Neural cell (in vitro differentiated cells): ENCODE measurements around the gene TPD52L3. TPM values are rescaled to one million over a fixed set of nuclear protein-coding genes. Genes with fewer than 3 reads are reported as not detected.

Experiments used
- H2AFZ ChIP-seq: fragments of 200-600, 300-800 bp; sonication (generic), shearing (Covaris generic); 2 replicates; pipeline ENCODE4 v1.6.0; 2014; ENCODE audit warnings: low read depth, mild to moderate bottlenecking, antibody characterized with exemption, low read length, moderate library complexity
- H3F3A ChIP-seq: fragments of 200-600 bp; shearing (Covaris generic); 2 replicates; pipeline ENCODE4 v1.6.1; 2016; ENCODE audit warnings: mild to moderate bottlenecking, moderate library complexity, mixed read lengths, antibody characterized with exemption, low read length; ENCODE audit not compliant: insufficient read depth, poor library complexity, severe bottlenecking
- H3K27ac ChIP-seq: fragments of 200-600, 300-800 bp; sonication (generic), shearing (Covaris generic); 2 replicates; pipeline ENCODE4 v1.5.1; 2014; ENCODE audit warnings: mild to moderate bottlenecking, low read length, moderate library complexity
- H3K27me3 ChIP-seq: fragments of 300-800, 200-600 bp; sonication (generic), shearing (Covaris generic); 2 replicates; pipeline ENCODE4 v1.6.0; 2014; ENCODE audit warnings: mild to moderate bottlenecking, low read depth, low read length, moderate library complexity; ENCODE audit not compliant: insufficient read depth
- H3K36me3 ChIP-seq: fragments of 300-800, 200-600 bp; sonication (generic), shearing (Covaris generic); 2 replicates; pipeline ENCODE4 v1.5.1; 2014; ENCODE audit warnings: mild to moderate bottlenecking, antibody characterized with exemption, low read length, moderate library complexity; ENCODE audit not compliant: insufficient read depth
- H3K4me2 ChIP-seq: fragments of 300-800, 200-600 bp; sonication (generic), shearing (Covaris generic); 2 replicates; pipeline ENCODE4 v1.6.0; 2014; ENCODE audit warnings: mild to moderate bottlenecking, low read length
- H3K4me3 ChIP-seq: fragments of 300-800, 200-600 bp; sonication (generic), shearing (Covaris generic); 2 replicates; pipeline ENCODE4 v1.5.1; 2014; ENCODE audit warnings: mild to moderate bottlenecking, low read length, moderate library complexity
- H3K79me2 ChIP-seq: fragments of 200-600 bp; shearing (Covaris generic); replicated peaks from 2 replicates; pipeline ENCODE4 v1.6.0; 2014; ENCODE audit warnings: mild to moderate bottlenecking, low read length, moderate library complexity; ENCODE audit not compliant: insufficient read depth
- H3K9ac ChIP-seq: fragments of 300-800, 200-600 bp; sonication (generic), shearing (Covaris generic); 2 replicates; pipeline ENCODE4 v1.6.1; 2016; ENCODE audit warnings: mild to moderate bottlenecking, low read length, mixed read lengths
- H3K9me2 ChIP-seq: fragments of 200-600 bp; shearing (Covaris generic); 2 replicates; pipeline ENCODE4 v1.6.1; 2016; ENCODE audit warnings: mild to moderate bottlenecking, low read length, mixed read lengths; ENCODE audit not compliant: insufficient read depth
- H3K9me3 ChIP-seq: fragments of 200-600, 300-800 bp; sonication (generic), shearing (Covaris generic); 2 replicates; pipeline ENCODE4 v1.6.1; 2016; ENCODE audit warnings: mild to moderate bottlenecking, mixed run types, low read length, moderate library complexity, mixed read lengths
- H4K20me1 ChIP-seq: fragments of 200-600 bp; shearing (Covaris generic); 2 replicates; pipeline ENCODE4 v1.6.1; 2016; ENCODE audit warnings: mild to moderate bottlenecking, mixed run types; ENCODE audit not compliant: insufficient read depth
- EP300 ChIP-seq: fragments of 450-650 bp; conservative IDR thresholded peaks from 2 replicates; pipeline ENCODE4 v1.6.1; 2014; ENCODE audit warnings: antibody characterized with exemption, mild to moderate bottlenecking, moderate library complexity; ENCODE audit not compliant: poor library complexity, severe bottlenecking
- EZH2 ChIP-seq: fragments of 200-600, 300-800 bp; shearing (Covaris generic), sonication (generic); IDR thresholded peaks from 2 replicates; pipeline ENCODE4 v1.6.1; 2014; ENCODE audit warnings: antibody characterized with exemption, low read length, borderline replicate concordance, mild to moderate bottlenecking; ENCODE audit not compliant: insufficient read depth, poor library complexity, severe bottlenecking
- MXI1 ChIP-seq: fragments of 450-650 bp; conservative IDR thresholded peaks from 2 replicates; pipeline ENCODE4 v1.6.1; 2014; ENCODE audit warnings: antibody characterized with exemption, mild to moderate bottlenecking; ENCODE audit not compliant: poor library complexity, severe bottlenecking
- POLR2AphosphoS5 ChIP-seq: IDR thresholded peaks from 2 replicates; pipeline ENCODE4 v1.6.1; 2012
- RAD21 ChIP-seq: fragments of 450-650 bp; conservative IDR thresholded peaks from 2 replicates; pipeline ENCODE4 v1.6.1; 2014; ENCODE audit warnings: antibody characterized with exemption, mild to moderate bottlenecking, moderate library complexity
- SMC3 ChIP-seq: fragments of 450-650 bp; conservative IDR thresholded peaks from 2 replicates; pipeline ENCODE4 v1.6.1; 2014; ENCODE audit warnings: antibody characterized with exemption, mild to moderate bottlenecking, moderate library complexity; ENCODE audit not compliant: poor library complexity
- TAF1 ChIP-seq: IDR thresholded peaks from 2 replicates; pipeline ENCODE4 v1.6.1; 2012; ENCODE audit warnings: low read depth
- polyA plus RNA-seq: library from polyadenylated mRNA; depleted of rRNA; stranded (reverse); fragments of >200 nt; gene quantifications from 2 replicates; pipeline ENCODE4 v1.2.3, GENCODE V29; 2014
- TF ChIP-seq, protein P1 (sequence below): IDR thresholded peaks from 2 replicates; pipeline ENCODE4 v1.6.1; 2012; ENCODE audit warnings: borderline replicate concordance
- TF ChIP-seq, protein P2 (sequence below): fragments of 450-650 bp; IDR thresholded peaks from 2 replicates; pipeline ENCODE4 v1.5.1; 2014; ENCODE audit warnings: antibody characterized with exemption, mild to moderate bottlenecking, moderate library complexity; ENCODE audit not compliant: poor library complexity, severe bottlenecking

The TPD52L3 gene
- polyA plus RNA-seq, 1 donor from 2014 or later, result not detected

DNA sequence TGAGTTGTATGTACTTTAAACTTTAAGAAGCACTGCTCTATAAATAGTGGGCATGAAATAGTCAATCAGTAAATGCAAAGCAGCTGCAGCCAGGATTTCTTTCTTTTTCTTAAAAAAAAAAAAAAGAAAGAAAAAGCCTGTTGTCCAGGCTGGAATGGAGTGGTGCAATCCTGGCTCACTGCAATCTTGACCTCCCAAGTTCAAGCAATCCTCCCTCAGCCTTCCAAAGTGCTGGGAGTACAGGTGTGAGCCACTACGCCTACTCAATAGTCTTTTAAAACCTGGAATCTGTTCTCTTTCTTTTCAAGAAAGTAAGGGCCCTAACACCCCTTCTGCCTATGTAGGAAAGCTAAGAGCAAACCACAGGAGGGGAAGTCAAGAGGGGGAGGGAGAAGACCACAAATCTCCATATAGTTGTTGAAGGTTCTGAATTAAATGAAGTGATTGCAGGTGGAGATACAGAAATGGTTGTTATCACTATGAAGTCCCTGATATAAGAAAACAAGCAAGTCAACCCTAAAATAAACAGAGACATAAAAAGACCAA is 20.6 kb upstream of the TPD52L3 start:
- H3F3A ChIP-seq, result no peaks in the 10 kb centered on the region
- H2AFZ ChIP-seq, result no peak overlapping the region
- H3K4me2 ChIP-seq, result no peak overlapping the region
- no peaks in the 10 kb centered on the region for H3K9me2 ChIP-seq
- H4K20me1 ChIP-seq, result no peaks in the 10 kb centered on the region
- H3K27me3 ChIP-seq, result no peaks in the 10 kb centered on the region
- H3K9me3 ChIP-seq, result no peaks in the 10 kb centered on the region
- TF ChIP-seq RAD21, result no peak
- TF ChIP-seq, protein P1, sequence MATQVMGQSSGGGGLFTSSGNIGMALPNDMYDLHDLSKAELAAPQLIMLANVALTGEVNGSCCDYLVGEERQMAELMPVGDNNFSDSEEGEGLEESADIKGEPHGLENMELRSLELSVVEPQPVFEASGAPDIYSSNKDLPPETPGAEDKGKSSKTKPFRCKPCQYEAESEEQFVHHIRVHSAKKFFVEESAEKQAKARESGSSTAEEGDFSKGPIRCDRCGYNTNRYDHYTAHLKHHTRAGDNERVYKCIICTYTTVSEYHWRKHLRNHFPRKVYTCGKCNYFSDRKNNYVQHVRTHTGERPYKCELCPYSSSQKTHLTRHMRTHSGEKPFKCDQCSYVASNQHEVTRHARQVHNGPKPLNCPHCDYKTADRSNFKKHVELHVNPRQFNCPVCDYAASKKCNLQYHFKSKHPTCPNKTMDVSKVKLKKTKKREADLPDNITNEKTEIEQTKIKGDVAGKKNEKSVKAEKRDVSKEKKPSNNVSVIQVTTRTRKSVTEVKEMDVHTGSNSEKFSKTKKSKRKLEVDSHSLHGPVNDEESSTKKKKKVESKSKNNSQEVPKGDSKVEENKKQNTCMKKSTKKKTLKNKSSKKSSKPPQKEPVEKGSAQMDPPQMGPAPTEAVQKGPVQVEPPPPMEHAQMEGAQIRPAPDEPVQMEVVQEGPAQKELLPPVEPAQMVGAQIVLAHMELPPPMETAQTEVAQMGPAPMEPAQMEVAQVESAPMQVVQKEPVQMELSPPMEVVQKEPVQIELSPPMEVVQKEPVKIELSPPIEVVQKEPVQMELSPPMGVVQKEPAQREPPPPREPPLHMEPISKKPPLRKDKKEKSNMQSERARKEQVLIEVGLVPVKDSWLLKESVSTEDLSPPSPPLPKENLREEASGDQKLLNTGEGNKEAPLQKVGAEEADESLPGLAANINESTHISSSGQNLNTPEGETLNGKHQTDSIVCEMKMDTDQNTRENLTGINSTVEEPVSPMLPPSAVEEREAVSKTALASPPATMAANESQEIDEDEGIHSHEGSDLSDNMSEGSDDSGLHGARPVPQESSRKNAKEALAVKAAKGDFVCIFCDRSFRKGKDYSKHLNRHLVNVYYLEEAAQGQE, result no peak
- TF ChIP-seq MXI1, result no peak
- TF ChIP-seq POLR2AphosphoS5, result no peak
- TF ChIP-seq EP300, result no peak
- TF ChIP-seq TAF1, result no peak
- TF ChIP-seq, protein P2, sequence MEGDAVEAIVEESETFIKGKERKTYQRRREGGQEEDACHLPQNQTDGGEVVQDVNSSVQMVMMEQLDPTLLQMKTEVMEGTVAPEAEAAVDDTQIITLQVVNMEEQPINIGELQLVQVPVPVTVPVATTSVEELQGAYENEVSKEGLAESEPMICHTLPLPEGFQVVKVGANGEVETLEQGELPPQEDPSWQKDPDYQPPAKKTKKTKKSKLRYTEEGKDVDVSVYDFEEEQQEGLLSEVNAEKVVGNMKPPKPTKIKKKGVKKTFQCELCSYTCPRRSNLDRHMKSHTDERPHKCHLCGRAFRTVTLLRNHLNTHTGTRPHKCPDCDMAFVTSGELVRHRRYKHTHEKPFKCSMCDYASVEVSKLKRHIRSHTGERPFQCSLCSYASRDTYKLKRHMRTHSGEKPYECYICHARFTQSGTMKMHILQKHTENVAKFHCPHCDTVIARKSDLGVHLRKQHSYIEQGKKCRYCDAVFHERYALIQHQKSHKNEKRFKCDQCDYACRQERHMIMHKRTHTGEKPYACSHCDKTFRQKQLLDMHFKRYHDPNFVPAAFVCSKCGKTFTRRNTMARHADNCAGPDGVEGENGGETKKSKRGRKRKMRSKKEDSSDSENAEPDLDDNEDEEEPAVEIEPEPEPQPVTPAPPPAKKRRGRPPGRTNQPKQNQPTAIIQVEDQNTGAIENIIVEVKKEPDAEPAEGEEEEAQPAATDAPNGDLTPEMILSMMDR, result no peak
- no peak for TF ChIP-seq EZH2
- TF ChIP-seq SMC3, result no peak
- H3K36me3 ChIP-seq, result no peaks in the 10 kb centered on the region
- no peak overlapping the region for H3K4me3 ChIP-seq
- no peak overlapping the region for H3K27ac ChIP-seq
- H3K79me2 ChIP-seq, result no peaks in the 10 kb centered on the region
- no peak overlapping the region for H3K9ac ChIP-seq

DNA sequence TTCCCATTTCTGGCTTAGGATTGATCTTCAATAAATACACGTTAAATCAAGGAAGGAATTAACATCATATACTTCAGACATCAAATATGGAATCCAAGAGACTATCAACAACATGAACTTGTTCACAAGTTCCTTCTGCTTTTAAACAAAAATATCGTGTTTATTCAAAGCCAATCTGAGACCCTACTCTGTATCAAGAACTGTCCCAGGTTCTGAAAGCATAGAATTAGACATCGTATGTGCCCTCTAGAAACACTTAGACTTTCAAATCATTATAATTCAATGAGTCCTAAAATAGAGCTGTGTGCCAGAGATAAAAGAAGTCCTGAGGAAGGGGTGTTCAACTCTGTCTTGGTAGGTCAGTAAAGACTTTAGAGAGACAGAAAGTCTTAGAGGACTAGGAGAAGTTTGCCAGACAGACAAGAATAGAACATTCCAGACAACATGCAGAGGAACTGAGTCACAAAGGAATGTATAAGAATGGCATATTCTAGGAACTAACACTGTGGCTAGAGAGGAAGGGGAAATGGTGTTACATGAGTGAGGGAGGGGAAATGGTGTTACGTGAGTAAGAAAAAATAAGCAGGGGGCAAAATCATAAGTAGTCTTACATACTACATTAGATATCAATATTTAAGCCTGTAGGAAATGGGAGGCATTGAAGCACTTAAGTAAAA is 2.9 kb downstream of the TPD52L3 start:
- Histone ChIP-seq H3K9me2 (no peaks in the 10 kb centered on the region), H2AFZ (no peak overlapping the region), H3K4me3 (no peak overlapping the region), H3F3A (no peaks in the 10 kb centered on the region), H3K4me2 (no peak overlapping the region), H4K20me1 (no peaks in the 10 kb centered on the region), H3K9ac (no peak overlapping the region), H3K27me3 (no peaks in the 10 kb centered on the region), H3K36me3 (no peaks in the 10 kb centered on the region), H3K9me3 (no peaks in the 10 kb centered on the region), H3K27ac (no peak overlapping the region), H3K79me2 (no peaks in the 10 kb centered on the region)
- TF ChIP-seq, protein P2, result no peak
- no peak for TF ChIP-seq SMC3
- no peak for TF ChIP-seq EP300
- no peak for TF ChIP-seq POLR2AphosphoS5
- TF ChIP-seq MXI1, result no peak
- TF ChIP-seq EZH2, result no peak
